ENCODE measurements around the gene RIN3.

Gene RIN3

DNA sequence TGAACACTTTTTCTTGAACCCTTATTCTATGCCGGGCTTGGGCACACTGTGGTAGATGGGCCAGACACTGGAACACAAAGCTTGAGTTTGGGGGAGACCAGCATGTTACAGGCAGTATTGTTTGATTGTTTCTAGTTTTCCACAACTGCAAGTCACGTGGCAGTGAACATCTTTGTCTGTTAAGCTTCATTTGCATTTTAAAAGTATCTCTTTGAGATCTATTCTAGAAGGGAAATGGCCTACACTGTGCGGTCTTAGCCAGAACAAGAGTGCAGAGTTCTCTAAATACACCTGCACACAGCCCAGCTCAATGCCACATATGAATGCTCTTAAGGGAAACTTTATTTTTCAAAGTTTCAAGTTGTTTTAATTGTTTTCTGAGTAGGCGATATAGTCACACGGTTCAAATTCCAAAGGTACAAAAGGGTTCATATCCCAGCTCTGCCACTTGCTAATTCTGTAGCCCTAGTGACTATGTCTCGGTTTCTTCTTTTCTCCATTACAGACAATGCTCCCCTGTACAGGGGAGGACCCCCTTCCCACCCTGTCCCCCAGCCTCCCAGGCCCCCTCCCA is 24.9 kb downstream of the RIN3 start:
- POLR2A ChIA-PET, result no interaction called here
- no peak for TF ChIP-seq ELF4 (IDR thresholded peaks at IDR 0.05)
- no peak for TF ChIP-seq SP1 (IDR thresholded peaks at IDR 0.05)
- no peak for TF ChIP-seq L3MBTL2 (conservative IDR thresholded peaks at IDR 0.05)
- TF ChIP-seq TARDBP (IDR thresholded peaks at IDR 0.05), result no peak
- TF ChIP-seq, protein P1, sequence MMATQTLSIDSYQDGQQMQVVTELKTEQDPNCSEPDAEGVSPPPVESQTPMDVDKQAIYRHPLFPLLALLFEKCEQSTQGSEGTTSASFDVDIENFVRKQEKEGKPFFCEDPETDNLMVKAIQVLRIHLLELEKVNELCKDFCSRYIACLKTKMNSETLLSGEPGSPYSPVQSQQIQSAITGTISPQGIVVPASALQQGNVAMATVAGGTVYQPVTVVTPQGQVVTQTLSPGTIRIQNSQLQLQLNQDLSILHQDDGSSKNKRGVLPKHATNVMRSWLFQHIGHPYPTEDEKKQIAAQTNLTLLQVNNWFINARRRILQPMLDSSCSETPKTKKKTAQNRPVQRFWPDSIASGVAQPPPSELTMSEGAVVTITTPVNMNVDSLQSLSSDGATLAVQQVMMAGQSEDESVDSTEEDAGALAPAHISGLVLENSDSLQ (IDR thresholded peaks at IDR 0.05), result no peak
- TF ChIP-seq FOXK2 (IDR thresholded peaks at IDR 0.05), result no peak
- no peak for TF ChIP-seq CTBP1 (IDR thresholded peaks at IDR 0.05; ENCODE audit: borderline replicate concordance)
- no peak for TF ChIP-seq FOXM1 (IDR thresholded peaks at IDR 0.05; ENCODE audit: borderline replicate concordance)
- no peak for TF ChIP-seq LEF1 (IDR thresholded peaks at IDR 0.05; ENCODE audit: borderline replicate concordance)
- no peak for TF ChIP-seq ZNF384 (IDR thresholded peaks at IDR 0.05)
- no peak for TF ChIP-seq BHLHE40 (IDR thresholded peaks at IDR 0.05; ENCODE audit: borderline replicate concordance)
- no peak for TF ChIP-seq HDGF (IDR thresholded peaks at IDR 0.05; ENCODE audit: borderline replicate concordance)
- no peak for TF ChIP-seq NFRKB (IDR thresholded peaks at IDR 0.05)
- no peak for TF ChIP-seq ARNT (IDR thresholded peaks at IDR 0.05)
- no peak for TF ChIP-seq FOXA1 (IDR thresholded peaks at IDR 0.05)
- no peak for TF ChIP-seq SUZ12 (IDR thresholded peaks at IDR 0.05)
- DNase-seq (ENCODE audit: extremely low spot score), result no peak
- CTCF ChIA-PET, result no interaction called here

DNA sequence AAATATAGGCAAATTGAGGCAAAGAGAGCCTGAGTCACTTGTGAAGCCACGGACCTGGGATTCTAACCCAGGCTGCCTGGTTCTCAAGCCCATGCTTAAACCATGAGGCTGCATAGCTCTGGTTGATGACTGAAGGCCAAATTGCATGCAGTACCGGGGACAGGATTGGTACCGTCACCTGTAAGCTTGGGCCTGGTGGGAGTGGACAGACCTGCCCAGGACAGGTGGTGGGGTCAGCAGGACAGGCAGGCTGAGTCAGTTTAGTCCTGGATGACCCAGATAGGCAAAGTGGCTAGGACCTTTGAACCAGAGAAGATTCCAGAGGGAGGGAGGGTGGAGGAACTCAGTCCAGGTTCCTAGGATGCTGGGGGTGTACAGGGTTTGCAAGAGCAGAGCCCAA is 25.8 kb downstream of the RIN3 start:
- TF ChIP-seq HDGF (IDR thresholded peaks at IDR 0.05; ENCODE audit: borderline replicate concordance) (no peak), LEF1 (IDR thresholded peaks at IDR 0.05; ENCODE audit: borderline replicate concordance) (no peak), BHLHE40 (IDR thresholded peaks at IDR 0.05; ENCODE audit: borderline replicate concordance) (no peak), ARNT (IDR thresholded peaks at IDR 0.05) (no peak), ELF4 (IDR thresholded peaks at IDR 0.05) (no peak), FOXM1 (IDR thresholded peaks at IDR 0.05; ENCODE audit: borderline replicate concordance) (no peak), NFRKB (IDR thresholded peaks at IDR 0.05) (no peak), TARDBP (IDR thresholded peaks at IDR 0.05) (no peak), SUZ12 (IDR thresholded peaks at IDR 0.05) (no peak)
- POLR2A ChIA-PET, result no interaction called here
- no peak for DNase-seq (ENCODE audit: extremely low spot score)
- CTCF ChIA-PET, result no interaction called here

DNA sequence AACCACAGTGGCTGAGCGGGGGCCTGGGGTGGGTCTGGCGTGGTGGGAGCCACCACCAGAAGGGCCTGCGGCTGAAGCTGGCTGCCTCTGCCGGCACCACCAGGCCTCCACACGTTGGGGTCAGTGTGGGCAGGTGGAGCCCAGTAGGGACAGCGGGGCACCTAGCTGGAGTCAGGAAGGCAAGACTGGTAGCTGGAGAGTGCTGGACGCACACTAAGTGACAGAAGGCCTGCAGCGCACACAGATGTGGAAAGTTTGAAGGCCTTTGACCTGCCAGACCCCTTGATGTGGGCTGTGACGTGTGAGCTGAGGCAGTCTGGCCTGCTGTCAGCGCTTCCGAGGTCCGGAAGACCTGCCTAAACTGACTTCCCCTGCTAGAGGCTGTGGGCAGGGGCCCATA is 26.3 kb downstream of the RIN3 start:
- no peak for TF ChIP-seq FOXA1 (IDR thresholded peaks at IDR 0.05)
- no peak for TF ChIP-seq FOXM1 (IDR thresholded peaks at IDR 0.05; ENCODE audit: borderline replicate concordance)
- no peak for TF ChIP-seq CTBP1 (IDR thresholded peaks at IDR 0.05; ENCODE audit: borderline replicate concordance)
- no peak for TF ChIP-seq ZNF384 (IDR thresholded peaks at IDR 0.05)
- TF ChIP-seq NFRKB (IDR thresholded peaks at IDR 0.05), result no peak
- no peak for TF ChIP-seq ARNT (IDR thresholded peaks at IDR 0.05)
- TF ChIP-seq LEF1 (IDR thresholded peaks at IDR 0.05; ENCODE audit: borderline replicate concordance), result no peak
- no peak for TF ChIP-seq HDGF (IDR thresholded peaks at IDR 0.05; ENCODE audit: borderline replicate concordance)
- TF ChIP-seq, protein P1 (IDR thresholded peaks at IDR 0.05), result no peak
- no peak for TF ChIP-seq TARDBP (IDR thresholded peaks at IDR 0.05)
- no peak for TF ChIP-seq SP1 (IDR thresholded peaks at IDR 0.05)
- TF ChIP-seq ELF4 (IDR thresholded peaks at IDR 0.05), result no peak
- TF ChIP-seq BHLHE40 (IDR thresholded peaks at IDR 0.05; ENCODE audit: borderline replicate concordance), result no peak
- no peak for TF ChIP-seq FOXK2 (IDR thresholded peaks at IDR 0.05)
- TF ChIP-seq L3MBTL2 (conservative IDR thresholded peaks at IDR 0.05), result no peak
- TF ChIP-seq SUZ12 (IDR thresholded peaks at IDR 0.05), result no peak
- DNase-seq (ENCODE audit: extremely low spot score), result no peak
- ChIA-PET CTCF (no interaction called here), POLR2A (no interaction called here)

DNA sequence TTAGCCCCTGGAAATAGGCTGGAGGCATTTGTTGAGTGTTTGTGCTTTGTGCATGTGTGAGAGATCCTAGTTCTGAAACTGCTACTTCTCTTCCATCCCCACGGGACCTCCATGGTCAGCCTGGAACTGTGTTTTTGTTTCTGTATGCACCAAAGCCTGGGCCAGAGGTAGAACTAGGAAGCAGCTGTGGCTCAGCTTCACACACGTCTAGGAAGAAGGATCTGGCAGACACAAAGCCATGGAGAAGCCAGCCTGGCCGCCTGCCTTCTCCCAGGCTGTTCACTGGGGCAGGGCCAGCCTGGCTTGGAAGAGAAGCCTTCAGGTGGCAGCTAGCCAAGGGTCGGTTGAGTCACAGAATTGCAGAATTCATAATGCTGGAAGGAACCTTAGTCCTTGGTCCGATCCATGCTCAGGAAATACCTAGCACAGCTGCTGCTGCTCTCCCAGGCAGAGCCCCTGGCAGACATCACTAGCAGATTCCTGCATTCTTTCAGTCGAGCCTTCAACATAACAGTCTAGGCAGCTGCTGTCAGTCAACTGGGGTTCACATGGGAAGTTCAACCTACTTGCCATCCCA is 27.0 kb downstream of the RIN3 start:
- ChIA-PET POLR2A (no interaction called here), CTCF (no interaction called here)
- DNase-seq (ENCODE audit: extremely low spot score), result no peak
- no peak for TF ChIP-seq SP1 (IDR thresholded peaks at IDR 0.05)
- no peak for TF ChIP-seq HDGF (IDR thresholded peaks at IDR 0.05; ENCODE audit: borderline replicate concordance)

DNA sequence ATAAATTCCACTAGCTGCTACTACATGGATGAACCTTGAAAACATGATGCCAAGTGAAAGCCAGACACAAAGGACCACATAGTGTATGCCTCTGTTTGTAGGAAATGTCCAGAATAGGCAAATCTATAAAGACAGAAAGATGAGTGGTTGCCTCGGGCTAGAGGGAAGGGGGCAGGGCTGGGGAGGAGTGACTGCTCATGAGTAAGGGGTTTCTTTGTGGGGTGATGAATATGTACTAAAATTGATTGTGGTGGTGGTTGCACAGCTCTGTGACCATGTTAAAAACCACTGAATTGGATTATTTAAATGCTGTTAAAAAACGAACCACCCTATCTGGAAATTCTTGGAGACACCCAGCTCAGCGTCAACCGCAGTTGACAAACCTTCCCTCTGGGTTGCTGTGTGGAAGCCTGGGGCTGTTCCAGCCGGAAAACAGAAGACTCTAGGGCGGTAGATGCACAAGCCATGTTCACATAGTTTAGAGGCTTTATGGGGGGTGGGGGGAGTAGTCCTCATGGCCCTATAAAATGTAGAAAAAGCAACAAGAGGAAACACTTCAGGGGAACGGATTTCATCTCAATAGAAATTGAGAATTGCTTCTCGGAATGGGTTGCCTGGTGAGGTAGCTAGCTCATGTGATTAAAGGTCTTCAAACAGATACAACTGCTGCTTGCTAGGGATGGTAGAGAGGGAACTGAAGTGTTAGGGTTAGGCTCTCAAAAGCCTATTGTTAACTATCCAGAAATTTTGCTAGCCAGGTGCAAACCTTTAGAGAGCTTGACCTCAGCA is 29.4 kb downstream of the RIN3 start:
- TF ChIP-seq FOXM1 (IDR thresholded peaks at IDR 0.05; ENCODE audit: borderline replicate concordance) (no peak), BHLHE40 (IDR thresholded peaks at IDR 0.05; ENCODE audit: borderline replicate concordance) (no peak), LEF1 (IDR thresholded peaks at IDR 0.05; ENCODE audit: borderline replicate concordance) (no peak), TARDBP (IDR thresholded peaks at IDR 0.05) (no peak), HDGF (IDR thresholded peaks at IDR 0.05; ENCODE audit: borderline replicate concordance) (no peak), L3MBTL2 (conservative IDR thresholded peaks at IDR 0.05) (no peak), FOXA1 (IDR thresholded peaks at IDR 0.05) (no peak), SP1 (IDR thresholded peaks at IDR 0.05) (no peak), ZNF384 (IDR thresholded peaks at IDR 0.05) (no peak), ARNT (IDR thresholded peaks at IDR 0.05) (no peak), ELF4 (IDR thresholded peaks at IDR 0.05) (no peak), NFRKB (IDR thresholded peaks at IDR 0.05) (no peak), FOXK2 (IDR thresholded peaks at IDR 0.05) (no peak), SUZ12 (IDR thresholded peaks at IDR 0.05) (no peak), CTBP1 (IDR thresholded peaks at IDR 0.05; ENCODE audit: borderline replicate concordance) (no peak)
- TF ChIP-seq, protein P1 (IDR thresholded peaks at IDR 0.05), result no peak
- CTCF ChIA-PET, result no interaction called here
- POLR2A ChIA-PET, result no interaction called here
- DNase-seq (ENCODE audit: extremely low spot score), result no peak
